ENCODE results near the gene PPP3CA.

The PPP3CA gene

DNA sequence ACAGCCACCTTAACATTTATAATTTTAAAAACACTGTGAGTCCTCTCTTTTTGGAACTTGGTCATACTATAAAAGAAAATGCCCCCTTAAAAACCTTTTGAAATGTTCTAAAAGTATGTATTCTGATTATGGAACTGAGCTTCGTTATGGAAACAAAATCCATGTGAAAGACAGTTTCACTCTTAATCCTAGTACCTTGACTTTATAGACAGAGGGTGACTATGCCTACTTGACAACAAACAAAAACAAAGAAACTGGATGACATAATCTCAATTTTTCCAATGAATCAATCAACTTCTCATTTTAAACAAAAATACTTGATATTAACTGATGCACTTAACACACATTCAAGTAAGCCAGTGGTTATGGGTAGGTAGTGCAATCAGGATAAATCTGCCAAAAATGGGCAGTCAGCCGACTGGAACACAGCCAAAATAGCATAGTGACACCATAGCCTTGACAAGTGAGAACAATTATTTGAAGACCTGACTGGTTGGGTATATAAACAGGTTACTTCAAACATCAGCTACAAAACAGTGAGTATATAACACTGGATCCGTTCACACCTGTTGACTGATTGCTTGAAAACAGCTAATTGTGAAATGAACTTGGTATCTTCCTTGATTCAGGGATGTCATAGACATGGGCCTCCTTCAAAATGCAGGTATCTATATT, 265.5 kb downstream of the PPP3CA start:
- DNase-seq: no peak

DNA sequence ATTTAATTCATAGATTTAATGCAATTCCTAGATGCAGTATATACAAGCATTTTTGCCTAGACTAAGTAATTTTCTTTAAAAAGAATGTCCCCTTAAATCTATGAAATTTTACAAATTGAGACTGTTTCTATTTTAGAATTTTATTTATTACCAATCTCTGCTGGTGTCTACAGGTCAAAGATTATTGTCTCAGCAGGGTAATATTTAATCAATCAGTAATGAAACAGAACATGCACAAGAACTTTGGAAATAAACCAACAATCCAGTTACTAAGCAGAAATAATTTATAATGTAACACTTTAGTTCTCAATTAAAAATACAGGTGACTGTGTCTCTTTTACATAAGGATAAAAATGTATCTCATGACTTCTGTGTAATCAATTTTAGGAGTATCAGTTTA, 266.2 kb downstream of the PPP3CA start:
- no peak for DNase-seq

DNA sequence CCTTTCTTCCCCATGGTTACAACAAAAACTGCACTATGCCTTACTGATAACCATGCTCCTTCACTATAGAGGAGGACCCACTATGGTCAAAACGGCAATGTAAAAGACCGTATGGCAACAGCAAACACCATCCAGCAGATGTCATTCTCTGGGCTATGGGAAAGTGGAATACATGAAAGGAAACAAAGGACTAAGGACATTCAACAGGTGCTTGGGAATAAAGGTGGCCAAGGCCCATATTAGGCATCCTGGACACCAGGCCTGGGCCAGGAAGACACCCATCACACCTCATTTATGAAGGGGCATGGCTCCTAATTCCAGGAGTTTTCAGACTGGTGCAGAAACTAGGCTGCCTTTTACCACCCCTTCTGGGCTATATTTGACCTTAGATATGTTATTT, 268.4 kb downstream of the PPP3CA start:
- no peak for DNase-seq

GRCh38 chr4:101076032-101076431, 271.3 kb downstream of the PPP3CA start:
- DNase-seq: no peak

GRCh38 chr4:101075536-101075935, 271.8 kb downstream of the PPP3CA start:
- no peak for DNase-seq

DNA sequence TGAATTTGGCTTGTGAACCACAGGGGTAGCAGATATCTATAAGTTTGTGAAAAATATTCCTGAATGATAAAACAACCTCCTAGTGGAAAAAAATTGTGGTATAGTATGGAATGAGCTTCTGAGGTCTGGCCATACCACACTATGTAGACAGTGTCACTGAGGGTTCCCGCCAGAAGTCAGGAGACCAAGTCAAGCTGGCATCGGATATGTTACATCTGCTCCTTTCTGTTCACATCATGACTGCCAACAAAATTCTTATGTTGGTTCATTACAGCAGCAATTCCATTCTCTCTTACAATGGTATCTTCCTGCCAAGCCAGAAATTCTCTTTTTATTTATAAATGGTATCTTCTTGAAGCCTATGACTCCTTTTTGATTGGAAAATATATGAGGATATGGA, 273.0 kb downstream of the PPP3CA start:
- no peak for DNase-seq

DNA sequence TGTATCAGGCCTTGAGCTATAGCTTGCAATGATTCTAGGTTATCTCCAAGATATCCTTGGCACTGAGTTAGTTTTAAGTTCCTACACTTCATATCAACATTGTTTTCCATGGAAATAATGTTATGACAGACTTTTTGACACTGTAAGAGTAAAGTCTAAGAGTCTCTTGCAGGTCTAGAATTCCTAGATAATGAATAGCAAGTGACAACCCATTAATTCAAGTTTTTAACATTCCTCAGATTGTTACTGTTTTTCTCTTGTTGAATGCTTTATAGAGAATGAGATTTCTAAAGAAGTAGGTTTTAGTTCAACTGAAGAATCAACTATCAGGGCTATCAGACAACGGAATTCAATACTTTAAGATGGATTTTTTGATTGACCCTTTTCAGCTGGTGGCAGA, 276.1 kb downstream of the PPP3CA start:
- no peak for DNase-seq

GRCh38 chr4:101068115-101068514, 279.2 kb downstream of the PPP3CA start:
- DNase-seq: no peak

- no peak for DNase-seq
These were observed 279.9 kb downstream of the PPP3CA start for GRCh38 chr4:101067383-101067782.

DNA sequence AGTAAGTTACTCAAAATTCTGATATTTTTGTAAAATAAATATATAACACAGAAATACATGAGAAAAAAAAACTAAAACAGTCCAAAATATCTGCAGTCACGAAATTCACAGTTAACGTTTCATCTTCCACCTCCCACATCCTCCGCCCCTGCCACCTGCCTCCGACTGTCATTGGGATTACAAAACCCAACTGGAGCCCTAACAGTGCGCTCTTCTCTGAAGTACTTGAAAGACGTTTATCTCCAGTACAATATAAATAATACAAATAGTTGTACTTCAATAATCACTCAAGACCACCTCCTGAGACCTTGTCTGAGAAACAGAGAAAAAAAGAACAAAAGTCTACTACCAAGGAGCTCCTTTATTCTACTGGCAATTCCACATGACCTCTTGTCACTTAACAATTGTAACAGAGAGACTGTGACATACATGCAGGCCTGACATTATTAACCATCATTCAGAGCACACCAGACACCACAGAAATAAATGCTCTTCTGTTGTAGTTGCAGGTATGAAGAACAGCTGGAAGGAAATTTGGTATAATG, 280.6 kb downstream of the PPP3CA start:
- DNase-seq: no peak

DNA sequence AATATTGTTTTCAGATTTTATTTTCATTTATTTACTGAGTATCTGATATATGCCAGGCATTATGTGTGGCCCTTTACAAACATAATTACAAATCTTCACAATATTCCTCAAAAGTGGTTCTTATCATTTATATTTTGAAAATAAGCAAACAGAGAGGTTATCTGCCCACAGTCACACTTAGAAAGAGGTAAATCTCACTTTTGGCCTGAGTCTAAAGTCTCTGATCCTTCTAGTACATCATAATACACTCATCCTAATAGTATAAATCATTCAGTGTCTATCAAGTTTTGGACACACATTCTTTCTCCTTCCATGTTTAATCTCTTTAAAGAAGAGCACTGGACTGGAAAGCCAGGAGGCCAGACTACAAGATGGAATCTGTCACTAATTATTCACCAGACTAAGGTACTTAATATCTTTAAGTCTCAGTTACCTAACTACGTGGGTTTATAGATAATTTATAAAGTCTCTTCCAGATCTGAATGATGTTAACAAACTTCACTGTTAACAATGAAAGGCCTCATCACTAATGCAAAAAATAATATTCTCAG, 281.3 kb downstream of the PPP3CA start:
- DNase-seq: no peak

DNA sequence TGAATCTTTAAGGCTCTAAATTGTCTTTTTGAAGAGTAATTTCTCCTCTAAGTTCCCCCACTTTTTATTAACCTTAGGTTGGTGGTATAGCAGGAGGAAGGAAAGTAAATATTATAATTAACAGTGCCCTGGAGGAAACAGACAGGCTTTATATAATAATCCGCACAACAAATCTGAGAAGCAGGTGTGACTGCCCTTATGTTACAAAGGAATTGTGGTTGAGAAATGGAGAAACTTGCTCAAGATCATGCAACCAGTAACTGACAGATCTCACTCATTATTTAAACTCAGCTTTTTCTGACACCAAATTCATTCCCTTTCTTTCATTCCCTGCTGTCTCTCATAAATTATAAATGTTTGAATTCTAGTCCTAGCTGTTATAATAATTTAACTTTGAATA, 282.0 kb downstream of the PPP3CA start:
- DNase-seq: no peak

- no peak for DNase-seq
These were observed 282.7 kb downstream of the PPP3CA start for GRCh38 chr4:101064541-101065180.

DNA sequence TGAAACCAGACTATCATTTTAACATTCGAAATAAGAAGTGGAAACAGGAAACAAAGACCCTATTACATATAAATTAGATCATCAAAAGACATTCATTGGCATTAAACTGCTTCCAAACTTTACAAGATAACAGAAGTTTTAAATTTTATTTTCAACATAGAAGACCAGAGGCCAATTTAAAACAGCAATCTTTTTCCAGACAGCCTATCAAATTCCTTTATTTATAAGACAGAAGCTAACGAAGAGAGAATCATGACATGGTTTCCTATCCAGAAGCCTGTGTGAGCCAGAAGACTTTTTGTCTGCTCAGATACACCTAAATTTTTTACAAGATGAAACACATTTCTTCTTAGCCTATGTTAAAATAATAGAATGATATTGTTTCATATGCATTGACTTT, 291.9 kb downstream of the PPP3CA start:
- no peak for DNase-seq

DNA sequence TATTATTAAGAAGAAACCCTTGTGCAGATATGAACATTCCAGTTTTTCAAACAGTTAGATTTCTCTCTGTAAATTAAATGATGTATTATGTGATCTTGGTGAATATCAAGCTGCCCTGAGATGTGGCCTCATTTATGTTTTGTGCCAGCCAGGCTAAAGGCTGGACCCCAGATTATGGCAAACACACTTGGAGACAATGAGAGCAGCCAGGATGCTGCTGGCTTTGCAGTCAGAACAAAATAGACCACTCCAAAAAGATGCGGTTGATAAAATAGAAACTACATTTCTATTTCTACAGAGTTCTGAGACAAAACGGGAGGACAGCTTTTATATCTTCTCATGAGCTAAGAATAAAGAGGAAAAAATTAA, 296.5 kb downstream of the PPP3CA start:
- DNase-seq: no peak

- DNase-seq: no peak
These were observed 297.1 kb downstream of the PPP3CA start for GRCh38 chr4:101050088-101050836.

- no peak for DNase-seq
These were observed 297.8 kb downstream of the PPP3CA start for GRCh38 chr4:101049549-101050001.

DNA sequence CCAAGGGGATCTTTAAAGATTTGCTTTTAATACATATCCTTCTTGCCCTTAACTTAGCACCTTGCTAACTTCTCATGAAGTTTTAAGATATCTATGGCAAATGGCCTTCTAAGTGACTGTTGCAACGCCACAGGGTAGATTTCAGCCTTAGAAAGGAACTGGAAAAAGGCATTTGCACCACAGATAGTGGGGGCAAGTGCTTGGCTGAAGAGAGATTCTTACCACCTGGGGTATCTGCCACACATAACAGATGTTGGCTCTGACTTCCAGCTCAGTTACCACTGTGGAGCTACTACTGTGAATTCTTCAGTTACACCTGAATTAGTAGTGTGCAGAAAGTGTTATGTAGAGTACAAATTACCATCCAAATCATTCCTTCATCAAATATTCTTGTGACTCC, 302.6 kb downstream of the PPP3CA start:
- no peak for DNase-seq

DNA sequence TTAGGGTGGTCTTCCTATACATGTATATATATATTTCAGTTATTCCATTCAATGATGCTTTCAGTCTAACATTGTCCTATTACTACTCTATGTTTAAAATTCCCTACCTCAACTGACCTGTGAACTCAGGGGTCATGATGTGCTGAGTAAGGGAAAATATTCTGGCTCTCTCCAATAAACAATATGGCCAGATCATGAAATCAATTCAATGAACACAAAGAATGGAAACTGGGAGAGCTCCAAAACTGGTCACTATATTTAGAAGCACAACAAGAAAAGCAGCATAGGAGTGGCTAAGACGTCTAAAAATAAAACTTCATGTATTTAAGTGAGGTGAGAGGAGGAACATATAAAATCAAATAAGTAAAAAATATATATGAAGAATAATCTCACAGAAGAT, 304.5 kb downstream of the PPP3CA start:
- DNase-seq: no peak

DNA sequence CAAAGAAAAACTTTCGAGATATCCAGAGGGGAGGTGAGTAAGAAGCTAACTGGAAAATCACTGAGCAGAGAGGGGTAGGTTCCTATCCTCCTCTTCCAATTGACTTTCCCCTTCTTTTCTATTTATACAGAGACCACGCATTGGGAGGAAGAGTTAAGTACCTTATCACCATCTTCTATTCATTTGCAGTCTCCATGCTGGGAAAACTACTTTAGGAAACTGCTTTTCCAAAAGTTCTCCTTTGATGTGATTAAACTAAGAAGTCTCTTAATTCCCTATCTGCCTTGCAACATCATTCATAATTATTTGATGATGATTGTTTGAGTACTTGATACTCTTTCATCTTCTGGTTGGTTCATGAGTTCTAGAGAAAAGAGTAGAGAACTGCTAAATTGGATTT, 306.6 kb downstream of the PPP3CA start:
- DNase-seq: no peak

- no peak for DNase-seq
These were observed 308.0 kb downstream of the PPP3CA start for GRCh38 chr4:101039367-101039766.

GRCh38 chr4:101037938-101038413, 309.4 kb downstream of the PPP3CA start:
- no peak for DNase-seq

DNA sequence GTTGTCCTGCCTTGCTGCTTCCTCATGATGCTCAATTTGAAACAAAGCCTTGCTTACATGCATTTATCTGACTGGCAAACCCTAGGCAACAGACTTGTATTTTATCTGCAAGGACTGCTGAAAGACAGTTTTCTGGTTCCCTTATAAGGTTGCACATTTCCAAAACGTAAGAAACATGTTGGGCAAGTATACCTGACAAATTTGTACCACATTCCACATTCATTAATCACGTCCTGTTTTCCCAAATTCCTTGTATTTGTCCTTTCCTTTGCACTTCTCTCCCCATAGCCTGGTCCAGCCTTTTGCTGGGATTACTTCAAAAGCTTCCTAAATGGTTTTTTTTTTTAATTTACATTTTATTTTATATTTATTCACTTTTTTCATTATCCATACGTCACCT, 310.1 kb downstream of the PPP3CA start:
- no peak for DNase-seq

- no peak for DNase-seq
These were observed 311.8 kb downstream of the PPP3CA start for GRCh38 chr4:101035487-101035886.

All from DMS79 (cell line).